Karpas-422 (cell line): Measurements from ENCODE around the gene GSDME. TPM values are rescaled to one million over a fixed set of nuclear protein-coding genes. Genes with fewer than 3 reads are reported as not detected.

ENCODE experiments used
- DNase-seq: peaks from one replicate; pipeline ENCODE4 v3.0.0-alpha.2; 2015
- H2AFZ ChIP-seq: fragments of 200-600 bp; sonication (generic); 2 replicates; pipeline ENCODE4 v1.6.1; 2014; ENCODE audit warnings: antibody characterized with exemption, low read length, mixed read lengths
- H3K27ac ChIP-seq: fragments of 200-600 bp; sonication (generic); 2 replicates; pipeline ENCODE4 v1.5.1; 2014; ENCODE audit warnings: mild to moderate bottlenecking, low read length, moderate library complexity
- H3K27me3 ChIP-seq: fragments of 200-600 bp; sonication (generic); 2 replicates; pipeline ENCODE4 v1.6.1; 2014; ENCODE audit warnings: low read length, mixed read lengths
- H3K36me3 ChIP-seq: fragments of 200-600 bp; sonication (generic); 2 replicates; pipeline ENCODE4 v1.6.1; 2014; ENCODE audit warnings: low read length, mixed read lengths; ENCODE audit not compliant: insufficient read depth
- H3K4me1 ChIP-seq: fragments of 200-600 bp; sonication (generic); 2 replicates; pipeline ENCODE4 v1.6.1; 2014; ENCODE audit warnings: mild to moderate bottlenecking, low read length, mixed read lengths
- H3K4me2 ChIP-seq: fragments of 200-600 bp; sonication (generic); 2 replicates; pipeline ENCODE4 v1.6.1; 2014; ENCODE audit warnings: low read length, low read depth, mild to moderate bottlenecking; ENCODE audit not compliant: poor library complexity, severe bottlenecking
- H3K4me3 ChIP-seq: fragments of 200-600 bp; sonication (generic); 2 replicates; pipeline ENCODE4 v1.5.1; 2014; ENCODE audit warnings: mild to moderate bottlenecking, antibody characterized with exemption, low read length, mixed read lengths
- H3K79me2 ChIP-seq: fragments of 200-600 bp; sonication (generic); 2 replicates; pipeline ENCODE4 v1.6.1; 2014; ENCODE audit warnings: mild to moderate bottlenecking, low read length, mixed read lengths
- H3K9ac ChIP-seq: fragments of 200-600 bp; sonication (generic); 2 replicates; pipeline ENCODE4 v1.6.0; 2014; ENCODE audit warnings: low read length
- H3K9me2 ChIP-seq: fragments of 200-600 bp; sonication (generic), shearing (Covaris generic); replicated peaks from 2 replicates; pipeline ENCODE4 v1.6.0; 2014; ENCODE audit warnings: mild to moderate bottlenecking, low read length, moderate library complexity; ENCODE audit not compliant: insufficient read depth
- H3K9me3 ChIP-seq: fragments of 300-700, 200-600 bp; sonication (generic); 2 replicates; pipeline ENCODE4 v1.6.1; 2014; ENCODE audit warnings: low read length, mixed read lengths
- H4K20me1 ChIP-seq: fragments of 200-600 bp; sonication (generic); 2 replicates; pipeline ENCODE4 v1.6.1; 2014; ENCODE audit warnings: mild to moderate bottlenecking, antibody characterized with exemption, low read length, low read depth; ENCODE audit not compliant: insufficient read depth
- total RNA-seq: library from RNA; depleted of rRNA; stranded (reverse); fragments of >200 nt; shearing (Covaris generic); gene quantifications from 2 replicates; pipeline ENCODE4 v1.2.3, GENCODE V29; 2014; ENCODE audit warnings: low replicate concordance; rRNA removed

The GSDME gene
- total RNA-seq = 6.0 and 9.8 TPM in 2 replicates

- Histone ChIP-seq H3K4me3 (peak within 1 kb of the TSS; percentile 42; the same call in 1 of the 2 replicates), H3K27me3 (no peaks in the 10 kb centered on the region), H3K27ac (no peak within 1 kb of the TSS), H2AFZ (no peak within 1 kb of the TSS), H3K9ac (peak within 1 kb of the TSS; percentile 33), H3K4me1 (no peaks in the 10 kb centered on the region), H3K36me3 (peaks cover 29% of the 10 kb centered on the region), H3K9me2 (no peaks in the 10 kb centered on the region), H3K9me3 (peaks cover 7% of the 10 kb centered on the region; the same call in 1 of the 2 replicates), H3K79me2 (no peaks in the 10 kb centered on the region), H4K20me1 (no peaks in the 10 kb centered on the region), H3K4me2 (peak within 1 kb of the TSS; percentile 30)
- no peak for DNase-seq
These were observed at the start of gene GSDME for GRCh38 chr7:24757353-24758275. TSS of gene GSDME (minus strand) at chr7:24757464. CDS start at chr7:24749774, 7,690 bp downstream.

DNA sequence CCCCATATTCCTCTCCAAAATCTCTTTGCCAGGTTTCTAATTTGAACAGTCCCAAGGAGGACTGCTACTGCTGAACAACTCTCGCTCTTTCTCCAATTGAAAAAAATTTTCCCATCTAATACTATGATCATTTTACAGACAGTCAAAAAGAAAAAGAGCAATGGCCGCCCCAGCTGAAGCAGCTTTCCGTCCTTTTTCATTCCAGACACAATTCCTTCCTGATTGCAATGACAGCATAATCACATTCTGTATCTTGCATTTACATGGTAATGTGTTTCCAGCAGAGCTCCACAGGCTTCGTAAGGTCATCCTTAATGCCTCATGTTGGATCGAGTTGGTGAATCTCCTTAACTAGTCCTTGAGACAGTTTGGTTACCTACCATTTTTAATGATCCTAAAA lies 45.0 kb upstream of the GSDME start:
- Histone ChIP-seq H3K9me2 (no peaks in the 10 kb centered on the region), H3K4me2 (no peak overlapping the region), H3K9me3 (no peaks in the 10 kb centered on the region), H3K27me3 (no peaks in the 10 kb centered on the region), H3K79me2 (no peaks in the 10 kb centered on the region; the same call in none of the 2 replicates), H3K4me3 (no peak overlapping the region), H3K36me3 (peaks cover 80% of the 10 kb centered on the region), H2AFZ (no peak overlapping the region), H4K20me1 (no peaks in the 10 kb centered on the region), H3K4me1 (no peaks in the 10 kb centered on the region; the same call in 1 of the 2 replicates), H3K27ac (no peak overlapping the region), H3K9ac (no peak overlapping the region)
- DNase-seq = no peak

- Histone ChIP-seq H3K4me2 (no peak overlapping the region), H3K4me1 (no peaks in the 10 kb centered on the region; the same call in 1 of the 2 replicates), H2AFZ (no peak overlapping the region), H3K79me2 (no peaks in the 10 kb centered on the region; the same call in none of the 2 replicates), H3K9me3 (no peaks in the 10 kb centered on the region), H3K36me3 (peaks cover 84% of the 10 kb centered on the region), H3K9ac (no peak overlapping the region), H3K27me3 (no peaks in the 10 kb centered on the region), H3K27ac (no peak overlapping the region), H4K20me1 (no peaks in the 10 kb centered on the region), H3K9me2 (no peaks in the 10 kb centered on the region), H3K4me3 (no peak overlapping the region)
- DNase-seq = no peak
These were observed 44.6 kb upstream of the GSDME start for GRCh38 chr7:24801883-24802282.

- peaks cover 6% of the 10 kb centered on the region; the same call in 1 of the 2 replicates for H3K4me1 ChIP-seq
- H3K27ac ChIP-seq = no peak overlapping the region
- no peaks in the 10 kb centered on the region for H3K9me3 ChIP-seq
- H3K4me2 ChIP-seq = no peak overlapping the region
- H3K27me3 ChIP-seq = no peaks in the 10 kb centered on the region
- peaks cover 87% of the 10 kb centered on the region for H3K36me3 ChIP-seq
- H4K20me1 ChIP-seq = no peaks in the 10 kb centered on the region
- H3K9me2 ChIP-seq = no peaks in the 10 kb centered on the region
- H3K9ac ChIP-seq = no peak overlapping the region
- no peak for DNase-seq
- H3K4me3 ChIP-seq = no peak overlapping the region
- no peaks in the 10 kb centered on the region; the same call in none of the 2 replicates for H3K79me2 ChIP-seq
- no peak overlapping the region for H2AFZ ChIP-seq
These were observed 43.4 kb upstream of the GSDME start for GRCh38 chr7:24800667-24801066.

DNA sequence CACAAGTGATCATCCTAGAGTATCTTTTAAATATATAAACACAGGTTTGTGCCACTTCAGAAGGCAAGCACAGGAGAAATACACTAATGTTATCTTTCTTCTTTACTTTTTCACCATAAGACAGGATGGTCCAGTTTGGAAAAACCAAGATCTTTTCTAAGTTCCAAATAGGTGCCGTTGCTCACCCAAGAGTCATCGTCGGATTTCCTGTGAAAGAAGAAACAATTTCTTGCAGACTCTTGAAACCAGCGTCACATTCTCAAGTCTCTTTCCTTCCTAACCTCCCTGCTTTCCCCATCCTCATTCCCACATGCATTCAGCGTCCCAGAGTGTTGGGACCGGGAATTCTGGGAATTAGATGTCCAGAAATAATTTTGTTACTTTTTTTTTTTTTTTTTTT lies 42.8 kb upstream of the GSDME start:
- no peak for DNase-seq
- Histone ChIP-seq H3K4me2 (no peak overlapping the region), H3K9me2 (no peaks in the 10 kb centered on the region), H2AFZ (no peak overlapping the region), H3K4me3 (no peak overlapping the region), H3K27ac (no peak overlapping the region), H3K27me3 (no peaks in the 10 kb centered on the region), H3K9ac (no peak overlapping the region), H3K36me3 (peaks cover 81% of the 10 kb centered on the region), H3K79me2 (no peaks in the 10 kb centered on the region; the same call in none of the 2 replicates), H3K9me3 (no peaks in the 10 kb centered on the region), H3K4me1 (peaks cover 7% of the 10 kb centered on the region; the same call in 1 of the 2 replicates), H4K20me1 (no peaks in the 10 kb centered on the region)

GRCh38 chr7:24799506-24799905 lies 42.2 kb upstream of the GSDME start:
- no peaks in the 10 kb centered on the region for H3K9me2 ChIP-seq
- H3K9me3 ChIP-seq = no peaks in the 10 kb centered on the region
- peaks cover 13% of the 10 kb centered on the region for H3K4me1 ChIP-seq
- H3K9ac ChIP-seq = no peak overlapping the region
- peaks cover 76% of the 10 kb centered on the region for H3K36me3 ChIP-seq
- no peak overlapping the region for H3K4me2 ChIP-seq
- no peak overlapping the region for H3K4me3 ChIP-seq
- H4K20me1 ChIP-seq = no peaks in the 10 kb centered on the region
- H3K79me2 ChIP-seq = no peaks in the 10 kb centered on the region; the same call in none of the 2 replicates
- no peaks in the 10 kb centered on the region for H3K27me3 ChIP-seq
- H2AFZ ChIP-seq = no peak overlapping the region
- H3K27ac ChIP-seq = 0 out of 2 replicates have a peak overlapping the region, but pooled peaks have one; percentile 2
- no peak for DNase-seq

DNA sequence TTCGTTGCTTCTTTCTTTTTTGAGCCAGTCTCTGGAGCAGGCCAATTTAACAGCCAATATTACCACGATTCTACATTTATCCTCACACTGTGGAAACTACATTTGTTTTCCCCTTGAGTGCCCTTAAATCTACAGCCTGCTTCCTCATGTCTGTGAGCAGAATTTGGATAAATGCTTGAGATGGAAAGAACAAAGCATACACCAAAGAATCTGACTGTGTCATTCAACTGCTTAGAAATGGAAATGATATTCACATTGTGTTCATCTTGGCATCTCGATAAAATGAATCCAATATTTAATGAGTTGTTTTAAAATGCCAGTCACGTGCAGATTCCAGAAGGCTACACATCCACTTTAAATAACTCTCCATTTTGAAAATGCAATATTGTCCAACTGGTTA lies 41.0 kb upstream of the GSDME start:
- H4K20me1 ChIP-seq = no peaks in the 10 kb centered on the region
- peaks cover 67% of the 10 kb centered on the region for H3K36me3 ChIP-seq
- peaks cover 24% of the 10 kb centered on the region for H3K4me1 ChIP-seq
- DNase-seq = no peak
- H3K27ac ChIP-seq = no peak overlapping the region
- H2AFZ ChIP-seq = no peak overlapping the region
- H3K9me3 ChIP-seq = no peaks in the 10 kb centered on the region
- no peak overlapping the region for H3K9ac ChIP-seq
- H3K4me3 ChIP-seq = no peak overlapping the region
- no peaks in the 10 kb centered on the region for H3K27me3 ChIP-seq
- H3K79me2 ChIP-seq = no peaks in the 10 kb centered on the region; the same call in 1 of the 2 replicates
- no peak overlapping the region for H3K4me2 ChIP-seq
- H3K9me2 ChIP-seq = no peaks in the 10 kb centered on the region

DNA sequence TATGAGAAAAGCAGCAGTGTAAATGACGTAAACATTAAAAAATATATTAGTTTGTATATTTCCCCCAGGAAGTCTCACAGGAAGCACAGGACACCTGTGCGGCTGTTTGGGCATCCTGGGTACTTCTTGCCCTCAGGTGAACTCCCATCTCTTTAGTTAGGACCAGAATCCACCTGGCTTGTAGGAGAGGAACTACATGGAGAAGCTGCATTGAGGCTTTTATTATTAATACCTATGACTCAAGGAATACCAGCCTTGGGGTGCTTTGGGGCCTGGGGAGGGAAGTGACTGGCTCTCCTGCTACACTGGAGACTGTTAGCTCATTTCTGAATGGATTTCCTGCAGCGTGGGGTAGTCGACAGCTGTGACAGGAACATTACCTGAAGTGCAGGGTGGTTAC lies 40.0 kb upstream of the GSDME start:
- H3K9me2 ChIP-seq = no peaks in the 10 kb centered on the region
- no peak for DNase-seq
- H3K27ac ChIP-seq = no peak overlapping the region
- no peaks in the 10 kb centered on the region for H4K20me1 ChIP-seq
- no peak overlapping the region for H3K4me2 ChIP-seq
- peaks cover 24% of the 10 kb centered on the region for H3K4me1 ChIP-seq
- H2AFZ ChIP-seq = no peak overlapping the region
- no peaks in the 10 kb centered on the region for H3K9me3 ChIP-seq
- peaks cover 64% of the 10 kb centered on the region for H3K36me3 ChIP-seq
- no peaks in the 10 kb centered on the region for H3K27me3 ChIP-seq
- no peak overlapping the region for H3K9ac ChIP-seq
- H3K4me3 ChIP-seq = no peak overlapping the region
- H3K79me2 ChIP-seq = no peaks in the 10 kb centered on the region
